HepG2 (cell line): ENCODE data around the gene SALL2. TPM values are rescaled to one million over a fixed set of nuclear protein-coding genes. Genes with fewer than 3 reads are reported as not detected.

Source experiments
- ARID2 ChIP-seq: sonication (generic); formaldehyde crosslinking; IDR thresholded peaks from 2 replicates; pipeline ENCODE4 v1.8.1; 2022; ENCODE audit warnings: mild to moderate bottlenecking, missing genetic modification reagents, borderline replicate concordance
- BRD4 ChIP-seq: sonication (generic); formaldehyde crosslinking; IDR thresholded peaks from 2 replicates; pipeline ENCODE4 v1.4.0; 2020; ENCODE audit warnings: missing genetic modification reagents
- DMTF1 ChIP-seq: sonication (generic); formaldehyde crosslinking; IDR thresholded peaks from 2 replicates; pipeline ENCODE4 v1.4.0; 2020; ENCODE audit warnings: mild to moderate bottlenecking, missing genetic modification reagents
- DNMT3B ChIP-seq: conservative IDR thresholded peaks from 2 replicates; pipeline ENCODE4 v1.6.1; 2016; ENCODE audit warnings: missing biosample characterization, control low read depth
- HINFP ChIP-seq: sonication (generic); formaldehyde crosslinking; IDR thresholded peaks from 2 replicates; pipeline ENCODE4 v1.4.0; 2020; ENCODE audit warnings: low read depth, mild to moderate bottlenecking, missing genetic modification reagents
- HOXD1 ChIP-seq: sonication (generic); formaldehyde crosslinking; IDR thresholded peaks from 2 replicates; pipeline ENCODE4 v1.5.0; 2020; ENCODE audit warnings: missing genetic modification reagents
- KDM5B ChIP-seq: sonication (generic); formaldehyde crosslinking; IDR thresholded peaks from 2 replicates; pipeline ENCODE4 v1.4.0; 2020; ENCODE audit warnings: missing genetic modification reagents, mild to moderate bottlenecking, borderline replicate concordance
- NR1H2 ChIP-seq: sonication (generic); formaldehyde crosslinking; IDR thresholded peaks from 2 replicates; pipeline ENCODE4 v1.8.1; 2022; ENCODE audit warnings: low read depth, missing genetic modification reagents, borderline replicate concordance
- PITX1 ChIP-seq: sonication (generic); formaldehyde crosslinking; IDR thresholded peaks from 2 replicates; pipeline ENCODE4 v1.5.1; 2020; ENCODE audit warnings: mild to moderate bottlenecking, missing genetic modification reagents
- POGK ChIP-seq: sonication (generic); formaldehyde crosslinking; conservative IDR thresholded peaks from 2 replicates; pipeline ENCODE4 v1.8.0; 2022; ENCODE audit warnings: mild to moderate bottlenecking, moderate library complexity, missing genetic modification reagents
- PREB ChIP-seq: sonication (generic); formaldehyde crosslinking; IDR thresholded peaks from 2 replicates; pipeline ENCODE4 v1.4.0; 2020; ENCODE audit warnings: missing genetic modification reagents
- PRPF4 ChIP-seq: fragments of 200-400 bp; formaldehyde crosslinking; IDR thresholded peaks from 2 replicates; pipeline ENCODE4 v1.6.1; 2016; ENCODE audit warnings: low read length, low read depth; ENCODE audit not compliant: poor library complexity, severe bottlenecking
- SMARCE1 ChIP-seq: fragments of 450-650 bp; IDR thresholded peaks from 2 replicates; pipeline ENCODE4 v1.6.1; 2017; ENCODE audit warnings: borderline replicate concordance
- ZNF512 ChIP-seq: sonication (generic); formaldehyde crosslinking; IDR thresholded peaks from 2 replicates; pipeline ENCODE4 v1.4.0; 2020; ENCODE audit warnings: mild to moderate bottlenecking, missing genetic modification reagents
- polyA plus RNA-seq, 8 experiments: library from polyadenylated mRNA; depleted of rRNA in 3 of 8; stranded (reverse) in 7 of 8; unstranded in 1 of 8; fragments of >200 nt; fragmentation: Illumina TruSeq in 4 of 8; extraction: Trizol in 4 of 8; gene quantifications; 2 replicates each; pipeline versions ENCODE4 v1.2.1 to v1.2.3, GENCODE V29; 2011 to 2016; ENCODE audit warnings: low read depth in 4 of 8, missing spikeins in 1 of 8, mixed read lengths in 1 of 8; ENCODE audit not compliant: insufficient read depth in 1 of 8
- total RNA-seq, 5 experiments: library from RNA; depleted of rRNA; stranded (reverse); fragments of >200 nt; fragmentation: Illumina TruSeq; extraction: Trizol; gene quantifications; 2 replicates each; pipeline ENCODE4 v1.2.3, GENCODE V29; 2016; ENCODE audit warnings: low read depth in 1 of 5

The SALL2 gene
- total and polyA plus RNA-seq, 2 of the 13 experiments (the other 11 are each of a cell fraction or from before 2014, with no cell fraction given): 4.9 to 5.8 TPM

GRCh38 chr14:21476925-21477681, 49.0 kb downstream of the SALL2 start, which contains the start of the genes RAB2B and TOX4 (continued):
- TF ChIP-seq PRPF4 (no peak), BRD4 (CRISPR knock-in tag) (0 out of 2 replicates have a peak, but pooled peaks have one; percentile 73), NR1H2 (CRISPR knock-in tag) (no peak), DMTF1 (CRISPR knock-in tag) (no peak), PREB (peak; percentile 19; the same call in 1 of the 2 replicates), SMARCE1 (no peak), HINFP (peak; percentile 86), HOXD1 (CRISPR knock-in tag) (peak; percentile 84; the same call in 1 of the 2 replicates), POGK (CRISPR knock-in tag) (peak; percentile 66), ARID2 (CRISPR knock-in tag) (no peak), PITX1 (CRISPR knock-in tag) (peak; percentile 77), DNMT3B (CRISPR knock-in tag) (peak; percentile 93; the same call in 1 of the 2 replicates), KDM5B (CRISPR knock-in tag) (peak; percentile 88; the same call in 1 of the 2 replicates), ZNF512 (peak; percentile 68; the same call in 1 of the 2 replicates)
